Measurements from ENCODE around the gene PFKFB3.

- TF ChIP-seq CTCF (IDR thresholded peaks at IDR 0.05; ENCODE audit: insufficient read depth, low read length) (no peak), REST (IDR thresholded peaks at IDR 0.05; ENCODE audit: insufficient replicate concordance, low read depth) (no peak), GABPA (IDR thresholded peaks at IDR 0.05; ENCODE audit: low read depth) (no peak), POLR2AphosphoS5 (IDR thresholded peaks at IDR 0.05; ENCODE audit: low read depth) (no peak)
These were observed 96.5 kb downstream of the PFKFB3 start for GRCh38 chr10:6299234-6299633.

Measured in HL-60 (cell line).